Fibroblast of pulmonary artery (primary cell): ENCODE measurements around the gene GLDC.

Experiments
- DNase-seq: peaks from one replicate; pipeline ENCODE4 v3.0.0-alpha.2; 2010; ENCODE audit warnings: low read depth
- H3K4me3 ChIP-seq: replicated peaks from 2 replicates; pipeline ENCODE4 v1.5.1; 2011; ENCODE audit warnings: low read depth, mild to moderate bottlenecking, control low read depth, low read length, moderate library complexity
- TF ChIP-seq, protein P1 (sequence below): IDR thresholded peaks from 2 replicates; pipeline ENCODE4 v1.5.1; 2011; ENCODE audit warnings: mild to moderate bottlenecking, control low read depth, low read length, inconsistent platforms; ENCODE audit errors: missing control alignments

GLDC gene

GRCh38 chr9:6609497-6610016 is 36.0 kb downstream of the GLDC start:
- no peak for DNase-seq
- TF ChIP-seq, protein P1, sequence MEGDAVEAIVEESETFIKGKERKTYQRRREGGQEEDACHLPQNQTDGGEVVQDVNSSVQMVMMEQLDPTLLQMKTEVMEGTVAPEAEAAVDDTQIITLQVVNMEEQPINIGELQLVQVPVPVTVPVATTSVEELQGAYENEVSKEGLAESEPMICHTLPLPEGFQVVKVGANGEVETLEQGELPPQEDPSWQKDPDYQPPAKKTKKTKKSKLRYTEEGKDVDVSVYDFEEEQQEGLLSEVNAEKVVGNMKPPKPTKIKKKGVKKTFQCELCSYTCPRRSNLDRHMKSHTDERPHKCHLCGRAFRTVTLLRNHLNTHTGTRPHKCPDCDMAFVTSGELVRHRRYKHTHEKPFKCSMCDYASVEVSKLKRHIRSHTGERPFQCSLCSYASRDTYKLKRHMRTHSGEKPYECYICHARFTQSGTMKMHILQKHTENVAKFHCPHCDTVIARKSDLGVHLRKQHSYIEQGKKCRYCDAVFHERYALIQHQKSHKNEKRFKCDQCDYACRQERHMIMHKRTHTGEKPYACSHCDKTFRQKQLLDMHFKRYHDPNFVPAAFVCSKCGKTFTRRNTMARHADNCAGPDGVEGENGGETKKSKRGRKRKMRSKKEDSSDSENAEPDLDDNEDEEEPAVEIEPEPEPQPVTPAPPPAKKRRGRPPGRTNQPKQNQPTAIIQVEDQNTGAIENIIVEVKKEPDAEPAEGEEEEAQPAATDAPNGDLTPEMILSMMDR, result no peak
- no peak overlapping the region for H3K4me3 ChIP-seq

GRCh38 chr9:6605202-6605601 is 40.3 kb downstream of the GLDC start:
- no peak overlapping the region for H3K4me3 ChIP-seq
- TF ChIP-seq, protein P1, result no peak
- DNase-seq, result no peak

DNA sequence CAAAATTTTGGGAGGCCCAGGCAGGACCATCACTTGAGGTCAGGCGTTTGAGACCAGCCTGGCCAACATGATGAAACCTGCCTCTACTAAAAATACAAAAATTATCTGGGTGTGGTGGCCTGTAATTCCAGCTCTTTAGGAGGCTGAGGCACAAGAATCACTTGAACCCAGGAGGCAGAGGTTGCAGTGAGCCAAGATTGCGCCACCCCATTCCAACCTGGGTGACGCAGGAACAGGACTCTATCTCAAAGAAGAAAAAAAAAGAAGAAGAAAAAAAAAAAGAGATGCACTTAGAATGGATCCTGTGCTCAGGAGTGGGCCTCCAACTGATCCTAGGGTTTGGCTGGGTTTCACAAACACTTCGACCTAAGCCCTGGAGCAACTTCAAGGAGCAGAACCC is 45.1 kb downstream of the GLDC start:
- DNase-seq, result no peak
- TF ChIP-seq, protein P1, result no peak
- no peak overlapping the region for H3K4me3 ChIP-seq

- no peak overlapping the region for H3K4me3 ChIP-seq
- TF ChIP-seq, protein P1, result no peak
These were observed 45.5 kb downstream of the GLDC start for GRCh38 chr9:6600006-6600405.

DNA sequence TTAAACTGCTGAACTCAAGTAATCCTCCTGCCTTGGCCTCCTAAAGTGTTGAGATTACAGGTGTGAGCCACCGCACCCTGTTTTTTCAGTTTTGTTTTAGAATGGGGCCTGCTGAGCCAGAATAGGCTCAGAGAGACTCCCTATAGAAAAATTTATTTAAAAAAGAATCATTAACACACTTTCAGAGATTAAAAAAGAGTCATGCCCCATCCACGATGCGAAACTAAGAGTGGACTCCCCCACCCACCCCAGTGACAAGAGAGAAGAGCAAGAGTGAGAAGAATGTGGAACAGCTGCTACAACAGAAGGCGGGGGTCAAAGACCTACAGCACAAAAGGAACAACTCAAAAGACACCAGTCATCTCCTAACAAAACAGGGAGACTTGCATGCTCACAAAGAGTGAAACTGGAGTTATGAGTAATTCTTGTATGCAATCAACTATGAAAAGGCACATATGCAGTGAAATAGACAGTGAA is 47.2 kb downstream of the GLDC start:
- no peak overlapping the region for H3K4me3 ChIP-seq
- TF ChIP-seq, protein P1, result no peak
- peak; percentile 3 for DNase-seq

More at GRCh38 chr9:6600006-6600405, 45.5 kb downstream of the GLDC start:
- DNase-seq, result no peak

DNA sequence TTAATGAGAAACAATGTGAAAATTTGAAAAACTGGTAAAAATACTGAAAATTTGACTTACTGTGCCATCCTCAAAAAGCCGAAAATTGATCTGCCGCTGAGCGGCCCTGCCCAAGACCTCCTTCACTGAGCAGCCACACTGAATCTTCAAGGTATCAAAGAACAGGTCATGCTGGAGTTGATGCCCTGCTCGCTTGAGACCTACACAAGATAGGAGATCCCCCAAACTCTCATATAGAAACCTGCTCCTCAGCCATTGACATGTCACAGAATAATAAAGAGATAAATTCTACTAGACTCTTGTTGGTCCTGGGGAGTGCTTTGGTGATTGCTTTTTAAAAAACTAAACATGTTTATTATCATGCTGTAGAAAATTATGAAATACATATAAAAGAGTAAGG is 52.7 kb downstream of the GLDC start:
- no peak for DNase-seq
- TF ChIP-seq, protein P1, result no peak
- H3K4me3 ChIP-seq, result no peak overlapping the region

DNA sequence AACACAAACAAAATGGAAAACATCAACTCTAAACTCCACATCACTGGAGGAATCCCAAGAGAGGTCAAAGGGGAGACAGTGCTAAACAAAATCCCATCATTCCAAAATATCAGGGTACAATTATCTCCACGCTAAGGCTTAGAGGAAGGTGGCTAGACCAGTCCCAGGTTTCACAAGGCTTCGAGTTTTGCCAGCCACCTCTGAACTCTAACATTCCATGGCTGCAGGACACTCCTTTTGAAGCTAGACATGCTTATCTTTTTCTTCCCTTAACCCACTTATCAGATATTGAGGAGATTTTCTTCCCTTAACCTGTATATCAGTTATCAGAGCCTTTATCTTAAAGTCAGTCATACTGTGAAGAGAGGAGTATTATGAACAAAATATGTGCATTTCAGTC is 53.3 kb downstream of the GLDC start:
- TF ChIP-seq, protein P1, result no peak
- no peak for DNase-seq
- H3K4me3 ChIP-seq, result no peak overlapping the region
